ENCODE measurements around the gene RNF213.

GRCh38 chr17:80279895-80280294 lies 19.2 kb downstream of the RNF213 start:
- TF ChIP-seq CTCF (optimal IDR thresholded peaks at IDR 0.05 in 1 of 3, IDR thresholded peaks at IDR 0.05 in 1 of 3, conservative IDR thresholded peaks at IDR 0.05 in 1 of 3; ENCODE audit: extremely low read depth in 1 of 3, insufficient read depth in 2 of 3, low read length in 3 of 3) (no peak), EZH2 (IDR thresholded peaks at IDR 0.05; ENCODE audit: low read length) (no peak)

Measured in keratinocyte (primary cell).